Astrocyte of the cerebellum (primary cell): Measurements from ENCODE around the gene TLR8.

Experiments
- DNase-seq: peaks from one replicate; pipeline ENCODE4 v3.0.0-alpha.2; 2011; ENCODE audit warnings: low read depth
- H3K4me3 ChIP-seq: 2 replicates; pipeline ENCODE4 v1.5.1; 2011; ENCODE audit warnings: mild to moderate bottlenecking, low read depth, low read length, moderate library complexity
- CTCF ChIP-seq: IDR thresholded peaks from 2 replicates; pipeline ENCODE4 v1.5.1; 2012; ENCODE audit warnings: low read length, low read depth, moderate library complexity, mild to moderate bottlenecking; ENCODE audit errors: missing control alignments
- in situ Hi-C: cut with HindIII; loops from 2 replicates; pipeline ENCODE4 v1.10.0; 2017; ENCODE audit warnings: low sequenced_read_pairs

The TLR8 gene

DNA sequence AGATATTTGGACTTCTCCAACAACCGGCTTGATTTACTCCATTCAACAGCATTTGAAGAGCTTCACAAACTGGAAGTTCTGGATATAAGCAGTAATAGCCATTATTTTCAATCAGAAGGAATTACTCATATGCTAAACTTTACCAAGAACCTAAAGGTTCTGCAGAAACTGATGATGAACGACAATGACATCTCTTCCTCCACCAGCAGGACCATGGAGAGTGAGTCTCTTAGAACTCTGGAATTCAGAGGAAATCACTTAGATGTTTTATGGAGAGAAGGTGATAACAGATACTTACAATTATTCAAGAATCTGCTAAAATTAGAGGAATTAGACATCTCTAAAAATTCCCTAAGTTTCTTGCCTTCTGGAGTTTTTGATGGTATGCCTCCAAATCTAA, 19.3 kb upstream of the TLR8 start:
- no peak for TF ChIP-seq CTCF
- no peak overlapping the region for H3K4me3 ChIP-seq
- in situ Hi-C loops = no loop called here
- DNase-seq = no peak

GRCh38 chrX:12887767-12888166, 18.7 kb upstream of the TLR8 start:
- TF ChIP-seq CTCF = no peak
- H3K4me3 ChIP-seq = no peak overlapping the region
- DNase-seq = no peak
- in situ Hi-C loops = no loop called here

DNA sequence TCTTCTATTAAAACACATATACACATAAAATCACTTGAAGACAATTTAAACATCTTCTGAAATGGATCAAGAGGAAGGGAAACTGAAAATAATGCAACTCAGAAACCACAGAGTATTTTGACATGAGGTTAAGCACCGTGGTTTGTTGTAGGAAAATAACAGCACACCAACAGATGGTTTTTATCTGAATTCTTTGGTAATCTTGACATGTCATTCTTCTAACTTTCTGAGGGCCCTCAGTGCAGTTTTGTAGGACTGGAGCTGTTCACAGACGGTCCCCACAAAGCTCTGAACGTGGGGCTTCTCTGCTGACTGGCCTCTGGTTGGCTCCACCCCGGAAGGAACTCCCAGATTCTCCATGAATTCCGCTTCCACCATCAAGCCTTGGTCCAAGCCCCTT, 16.0 kb upstream of the TLR8 start:
- H3K4me3 ChIP-seq = no peak overlapping the region
- DNase-seq = no peak
- no peak for TF ChIP-seq CTCF
- in situ Hi-C loops = no loop called here

GRCh38 chrX:12891171-12891570, 15.2 kb upstream of the TLR8 start:
- no peak overlapping the region for H3K4me3 ChIP-seq
- TF ChIP-seq CTCF = no peak
- in situ Hi-C loops = no loop called here
- DNase-seq = no peak

DNA sequence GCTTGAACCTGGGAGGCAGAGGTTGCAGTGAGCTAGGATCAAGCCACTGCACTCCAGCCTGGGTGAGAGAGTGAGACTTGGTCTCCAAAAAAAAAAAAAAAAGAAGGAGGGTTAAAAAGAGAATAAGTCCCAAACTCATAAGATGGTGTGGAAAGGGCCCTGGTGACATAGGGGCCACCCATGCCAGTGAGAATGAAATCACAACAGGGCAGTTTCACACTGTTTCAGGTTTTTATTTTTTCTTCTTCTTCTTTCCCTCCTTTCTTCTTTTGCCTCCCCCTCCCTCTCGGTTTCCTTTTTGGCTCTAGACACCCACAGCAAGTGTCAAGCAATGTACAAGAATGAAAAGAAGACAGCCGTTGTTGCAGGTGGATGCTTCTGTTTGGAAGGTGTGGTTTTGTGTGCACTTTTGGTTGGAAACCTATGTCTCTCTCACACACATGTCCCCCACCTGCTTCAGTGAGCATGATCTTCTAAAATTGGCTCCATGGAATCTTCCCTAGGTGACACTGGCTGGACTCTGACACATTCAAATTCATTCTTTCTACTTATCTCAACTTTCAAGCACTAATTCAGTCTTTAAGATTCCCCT, 14.4 kb upstream of the TLR8 start:
- no peak for TF ChIP-seq CTCF
- in situ Hi-C loops = no loop called here

DNA sequence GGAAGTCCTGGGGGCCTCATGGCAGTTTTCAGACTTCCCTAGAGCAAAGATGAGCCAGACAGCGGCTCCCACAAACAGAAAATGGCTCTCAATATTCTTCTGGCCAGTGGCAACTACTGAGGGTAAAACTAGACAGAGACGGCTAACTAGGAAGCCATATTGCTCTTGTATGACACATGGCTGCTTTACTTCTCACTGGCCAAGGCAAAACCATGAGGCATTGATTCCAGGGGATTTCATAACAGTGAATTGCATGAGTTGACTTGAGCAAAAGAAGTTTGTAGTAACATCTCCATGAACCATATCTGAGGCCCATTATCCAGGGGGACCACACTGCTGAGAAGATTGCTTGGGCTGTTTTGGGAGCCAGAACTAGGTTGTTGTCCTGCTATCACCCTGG, 13.7 kb upstream of the TLR8 start:
- in situ Hi-C loops = no loop called here
- DNase-seq = no peak
- no peak for TF ChIP-seq CTCF
- no peak overlapping the region for H3K4me3 ChIP-seq

More for the DNA sequence above, 14.4 kb upstream of the TLR8 start:
- H3K4me3 ChIP-seq = no peak overlapping the region
- no peak for DNase-seq
